Esophagus muscularis mucosa (tissue), 4 donors: ENCODE measurements around the gene RSU1. TPM values are rescaled to one million over a fixed set of nuclear protein-coding genes. Genes with fewer than 3 reads are reported as not detected.

Experiments used
- DNase-seq: peaks from one replicate; pipeline ENCODE4 v3.0.0-alpha.2; 2017; ENCODE audit errors: extremely low spot score
- H3K27ac ChIP-seq, 4 donors: fragments of 200-600 bp; sonication (generic); replicated peaks in 1 of 4; 1 replicate in 3 of 4; 2 replicates in 1 of 4; pipeline ENCODE4 v1.5.1; 2016 to 2019; ENCODE audit warnings: mild to moderate bottlenecking in 1 of 4
- H3K27me3 ChIP-seq, 4 donors: fragments of 200-600 bp; sonication (generic); one replicate each; pipeline versions ENCODE4 v1.5.1 to v1.6.0; 2016 to 2019
- H3K36me3 ChIP-seq, 4 donors: fragments of 200-600 bp; sonication (generic); one replicate each; pipeline ENCODE4 v1.5.1; 2016 to 2019
- H3K4me1 ChIP-seq, 4 donors: fragments of 200-600 bp; sonication (generic); one replicate each; pipeline ENCODE4 v1.5.1; 2016 to 2019
- H3K4me3 ChIP-seq, 4 donors: fragments of 200-600 bp; sonication (generic); 1 replicate in 2 of 4; 2 replicates in 2 of 4; pipeline ENCODE4 v1.5.1; 2016 to 2019; ENCODE audit warnings: mild to moderate bottlenecking in 4 of 4, moderate library complexity in 1 of 4
- H3K9me3 ChIP-seq, 4 donors: fragments of 200-600 bp; sonication (generic); 1 replicate in 3 of 4; 2 replicates in 1 of 4; pipeline ENCODE4 v1.5.1; 2016 to 2019
- EP300 ChIP-seq: sonication (generic); formaldehyde crosslinking; IDR thresholded peaks from one replicate; pipeline ENCODE4 v1.6.1; 2017; ENCODE audit warnings: antibody characterized with exemption
- POLR2A ChIP-seq: fragments of 450-650 bp; IDR thresholded peaks from one replicate; pipeline ENCODE4 v1.6.1; 2017; ENCODE audit warnings: antibody characterized with exemption, moderate library complexity, mild to moderate bottlenecking, low read depth
- POLR2AphosphoS5 ChIP-seq, 2 donors: sonication (generic); formaldehyde crosslinking; IDR thresholded peaks; one replicate each; pipeline ENCODE4 v1.6.1; 2017; ENCODE audit warnings: antibody characterized with exemption in 2 of 2
- WGBS: methylation state at CpG from one replicate; pipeline ENCODE4 v1.1.5; 2018; 5-methylcytosine and 5-hydroxymethylcytosine counted together
- intact Hi-C: fragments of 100-400 bp; cut with DNase I; formaldehyde crosslinking; loops from one replicate; pipeline ENCODE4 v1.15.1; 2023
- total RNA-seq, 4 donors: library from RNA; depleted of rRNA; stranded (reverse); fragments of >200 nt; gene quantifications; one replicate each; pipeline versions ENCODE4 v1.1.0 to v1.2.1, GENCODE V29; 2016
- TF ChIP-seq, protein P1 (sequence below), 3 experiments: fragments of 200-600 bp in 2 of 3; fragments of 450-650 bp in 1 of 3; sonication (generic) in 2 of 3; IDR thresholded peaks; one replicate each; pipeline ENCODE4 v1.5.1; 2017 to 2019; ENCODE audit warnings: antibody characterized with exemption in 3 of 3, mild to moderate bottlenecking in 2 of 3, moderate library complexity in 1 of 3

Gene RSU1
- total RNA-seq, 4 donors from 2014 or later = 56.9 to 146 (median 90.7) TPM

DNA sequence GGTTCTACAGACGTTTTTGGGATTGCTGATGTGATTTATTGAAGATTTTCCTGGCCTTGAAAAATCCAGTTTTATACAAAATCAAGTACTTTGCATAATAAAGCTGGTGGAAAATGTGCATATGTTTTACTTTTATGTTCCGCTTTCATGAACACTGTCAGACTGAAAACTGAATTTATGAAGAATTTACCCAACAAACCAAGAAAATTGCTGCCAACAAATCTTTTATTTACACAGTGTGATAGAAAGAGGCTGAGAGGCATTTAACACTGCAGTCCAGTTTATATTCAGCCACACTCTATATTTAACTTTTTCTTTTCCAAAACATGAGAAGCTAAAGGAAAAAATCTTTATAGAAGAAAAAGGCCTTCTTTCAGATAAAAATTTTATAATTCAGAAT lies 35.4 kb upstream of the RSU1 start:
- intact Hi-C loops = no loop called here

GRCh38 chr10:16848562-16849154 lies 31.4 kb upstream of the RSU1 start:
- Histone ChIP-seq H3K27ac (no peak overlapping the region), H3K27me3 (no peaks in the 10 kb centered on the region), H3K36me3 (no peaks in the 10 kb centered on the region), H3K4me3 (no peak overlapping the region), H3K4me1 (peaks cover 0 to under 1% (median 0%) of the 10 kb centered on the region in 4 donors), H3K9me3 (no peaks in the 10 kb centered on the region)
- intact Hi-C loops = no loop called here
- WGBS = 62% methylated on average over 10 of the region's 10 CpGs
- no peak for DNase-seq
- TF ChIP-seq POLR2AphosphoS5 (IDR thresholded peaks at IDR 0.05) (no peak), EP300 (no peak)

More for the DNA sequence above, 35.4 kb upstream of the RSU1 start:
- no peaks in the 10 kb centered on the region for H3K27me3 ChIP-seq
- H3K4me3 ChIP-seq = no peak overlapping the region
- no peaks in the 10 kb centered on the region for H3K4me1 ChIP-seq
- H3K36me3 ChIP-seq = no peaks in the 10 kb centered on the region
- DNase-seq = no peak
- H3K9me3 ChIP-seq = no peaks in the 10 kb centered on the region
- TF ChIP-seq POLR2A (no peak), POLR2AphosphoS5 (IDR thresholded peaks at IDR 0.05) (no peak), EP300 (no peak)
- TF ChIP-seq, protein P1, sequence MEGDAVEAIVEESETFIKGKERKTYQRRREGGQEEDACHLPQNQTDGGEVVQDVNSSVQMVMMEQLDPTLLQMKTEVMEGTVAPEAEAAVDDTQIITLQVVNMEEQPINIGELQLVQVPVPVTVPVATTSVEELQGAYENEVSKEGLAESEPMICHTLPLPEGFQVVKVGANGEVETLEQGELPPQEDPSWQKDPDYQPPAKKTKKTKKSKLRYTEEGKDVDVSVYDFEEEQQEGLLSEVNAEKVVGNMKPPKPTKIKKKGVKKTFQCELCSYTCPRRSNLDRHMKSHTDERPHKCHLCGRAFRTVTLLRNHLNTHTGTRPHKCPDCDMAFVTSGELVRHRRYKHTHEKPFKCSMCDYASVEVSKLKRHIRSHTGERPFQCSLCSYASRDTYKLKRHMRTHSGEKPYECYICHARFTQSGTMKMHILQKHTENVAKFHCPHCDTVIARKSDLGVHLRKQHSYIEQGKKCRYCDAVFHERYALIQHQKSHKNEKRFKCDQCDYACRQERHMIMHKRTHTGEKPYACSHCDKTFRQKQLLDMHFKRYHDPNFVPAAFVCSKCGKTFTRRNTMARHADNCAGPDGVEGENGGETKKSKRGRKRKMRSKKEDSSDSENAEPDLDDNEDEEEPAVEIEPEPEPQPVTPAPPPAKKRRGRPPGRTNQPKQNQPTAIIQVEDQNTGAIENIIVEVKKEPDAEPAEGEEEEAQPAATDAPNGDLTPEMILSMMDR (IDR thresholded peaks at IDR 0.05) = no peak
- WGBS = 64% methylated on average over 2 of the region's 2 CpGs
- H3K27ac ChIP-seq = no peak overlapping the region

DNA sequence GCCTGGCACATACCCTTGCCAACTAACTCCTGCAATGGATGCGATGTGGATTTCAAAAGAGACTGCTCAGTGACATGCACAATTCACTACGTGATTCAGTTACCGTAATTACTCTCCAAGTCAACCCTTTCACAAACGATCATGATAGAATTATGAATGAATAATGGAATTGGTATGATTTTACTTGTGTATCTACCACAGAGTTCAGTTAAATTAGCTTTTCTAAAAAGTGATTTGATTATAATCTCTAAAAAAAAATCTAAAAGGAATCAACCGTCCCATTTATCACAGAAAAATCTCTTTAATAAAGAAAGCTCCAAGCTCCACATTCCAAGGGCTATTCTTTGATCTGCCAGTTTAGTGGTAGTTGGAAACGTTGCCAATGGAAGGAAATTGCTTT lies 30.4 kb upstream of the RSU1 start:
- no peaks in the 10 kb centered on the region for H3K9me3 ChIP-seq
- intact Hi-C loops = no loop called here

GRCh38 chr10:16845248-16845647 lies 28.0 kb upstream of the RSU1 start:
- H3K4me1 ChIP-seq = peaks cover 0 to 3% (median 0%) of the 10 kb centered on the region in 4 donors
- intact Hi-C loops = no loop called here
- no peak for DNase-seq
- TF ChIP-seq, protein P1 (IDR thresholded peaks at IDR 0.05) = no peak
- no peak for TF ChIP-seq POLR2AphosphoS5 (IDR thresholded peaks at IDR 0.05)
- no peak for TF ChIP-seq EP300
- H3K27me3 ChIP-seq = no peaks in the 10 kb centered on the region
- no peaks in the 10 kb centered on the region for H3K9me3 ChIP-seq
- no peak overlapping the region for H3K4me3 ChIP-seq
- no peaks in the 10 kb centered on the region for H3K36me3 ChIP-seq
- H3K27ac ChIP-seq = no peak overlapping the region

More for the DNA sequence above, 30.4 kb upstream of the RSU1 start:
- DNase-seq = no peak
- TF ChIP-seq EP300 (no peak), POLR2AphosphoS5 (IDR thresholded peaks at IDR 0.05) (no peak), POLR2A (no peak)
- TF ChIP-seq, protein P1 (IDR thresholded peaks at IDR 0.05) = no peak
- Histone ChIP-seq H3K36me3 (no peaks in the 10 kb centered on the region), H3K27ac (no peak overlapping the region), H3K4me3 (no peak overlapping the region), H3K27me3 (no peaks in the 10 kb centered on the region), H3K4me1 (peaks cover 0 to 3% (median 0%) of the 10 kb centered on the region in 4 donors)
- WGBS = 68% methylated on average over 6 of the region's 6 CpGs

DNA sequence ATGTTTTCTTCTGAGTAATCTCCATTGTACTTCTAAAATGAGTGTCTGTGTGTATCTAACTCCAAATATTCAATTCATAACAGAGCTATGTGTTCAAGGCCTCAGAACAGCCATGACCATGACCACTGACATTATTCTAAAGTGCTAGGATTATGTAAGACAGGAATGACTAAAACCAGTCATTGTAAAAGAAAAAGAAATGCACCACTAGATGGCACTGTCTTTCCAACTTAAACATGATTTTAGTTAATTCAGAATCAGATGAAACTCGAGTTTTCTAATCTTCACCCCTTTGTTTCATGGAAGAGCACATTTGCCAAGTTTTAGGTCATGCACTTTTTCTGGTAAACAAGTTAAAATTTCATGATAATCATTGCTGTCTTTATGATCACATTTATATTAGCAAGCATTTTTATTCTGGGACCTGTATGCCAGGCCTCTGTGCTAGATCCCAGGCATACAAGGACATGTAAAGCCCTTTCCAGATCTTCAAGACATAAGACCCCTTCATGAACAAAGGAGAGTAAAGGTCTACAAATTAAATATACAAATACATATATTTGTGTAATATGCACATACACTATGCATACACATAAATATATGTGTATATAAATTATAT lies 26.1 kb upstream of the RSU1 start:
- H3K4me1 ChIP-seq = peaks cover 0 to 3% (median 0%) of the 10 kb centered on the region in 4 donors
- TF ChIP-seq, protein P1 (IDR thresholded peaks at IDR 0.05) = peak; percentile 61 to 76 (median 67)
- TF ChIP-seq EP300 (no peak), POLR2A (no peak)
- no peaks in the 10 kb centered on the region for H3K9me3 ChIP-seq
- no peaks in the 10 kb centered on the region for H3K36me3 ChIP-seq
- H3K4me3 ChIP-seq = no peak overlapping the region
- H3K27ac ChIP-seq = no peak overlapping the region
- 3% methylated on average over 1 of the region's 1 CpG for WGBS
- no peaks in the 10 kb centered on the region for H3K27me3 ChIP-seq
- intact Hi-C loops = loop anchor here (2.0 to 5.0 kb wide), 2 partner anchors 413 to 589 kb away; no protein-coding TSS in a partner anchor
- no peak for DNase-seq
